Measurements from ENCODE around the gene QRICH2.
"Not testable (repeated sequence)": the region's sequence is repeated elsewhere in the genome, so short reads cannot be mapped to it uniquely, and the experiment has no call there.

Gene QRICH2

GRCh38 chr17:76255801-76256429 is 52.2 kb downstream of the QRICH2 start:
- Histone ChIP-seq H3K27ac (ENCODE audit: low read depth, low read length) (no peak overlapping the region), H3K79me2 (ENCODE audit: control insufficient read depth, insufficient read depth, low read length, unreplicated experiment) (no peaks in the 10 kb centered on the region), H3K27me3 (ENCODE audit: insufficient read depth, low read length) (no peaks in the 10 kb centered on the region), H3K36me3 (ENCODE audit: insufficient read depth, low read length) (no peaks in the 10 kb centered on the region), H3K4me3 (ENCODE audit: low read depth, low read length) (no peak overlapping the region), H2AFZ (ENCODE audit: low read length, unreplicated experiment) (no peak overlapping the region), H3K4me1 (ENCODE audit: control insufficient read depth, insufficient read depth, low read length, unreplicated experiment) (peaks cover 24% of the 10 kb centered on the region)

GRCh38 chr17:76254275-76254674 is 53.8 kb downstream of the QRICH2 start:
- Histone ChIP-seq H3K4me1 (ENCODE audit: control insufficient read depth, insufficient read depth, low read length, unreplicated experiment) (peaks cover 23% of the 10 kb centered on the region), H3K27ac (ENCODE audit: low read depth, low read length) (no peak overlapping the region), H3K4me3 (ENCODE audit: low read depth, low read length) (no peak overlapping the region), H3K36me3 (ENCODE audit: insufficient read depth, low read length) (no peaks in the 10 kb centered on the region), H3K79me2 (ENCODE audit: control insufficient read depth, insufficient read depth, low read length, unreplicated experiment) (no peaks in the 10 kb centered on the region), H2AFZ (ENCODE audit: low read length, unreplicated experiment) (no peak overlapping the region), H3K27me3 (ENCODE audit: insufficient read depth, low read length) (no peaks in the 10 kb centered on the region)

- no peak overlapping the region for H3K4me3 ChIP-seq (ENCODE audit: low read depth, low read length)
- no peak overlapping the region for H3K27ac ChIP-seq (ENCODE audit: low read depth, low read length)
- no peaks in the 10 kb centered on the region for H3K79me2 ChIP-seq (ENCODE audit: control insufficient read depth, insufficient read depth, low read length, unreplicated experiment)
- H2AFZ ChIP-seq (ENCODE audit: low read length, unreplicated experiment), result no peak overlapping the region
- peaks cover 21% of the 10 kb centered on the region for H3K4me1 ChIP-seq (ENCODE audit: control insufficient read depth, insufficient read depth, low read length, unreplicated experiment)
- no peaks in the 10 kb centered on the region for H3K36me3 ChIP-seq (ENCODE audit: insufficient read depth, low read length)
- H3K27me3 ChIP-seq (ENCODE audit: insufficient read depth, low read length), result no peaks in the 10 kb centered on the region
These were observed 54.2 kb downstream of the QRICH2 start for GRCh38 chr17:76253841-76254240.

- peaks cover 21% of the 10 kb centered on the region for H3K4me1 ChIP-seq (ENCODE audit: control insufficient read depth, insufficient read depth, low read length, unreplicated experiment)
- not testable (repeated sequence) for H3K27me3 ChIP-seq (ENCODE audit: insufficient read depth, low read length); H3K36me3 ChIP-seq (ENCODE audit: insufficient read depth, low read length); H3K4me3 ChIP-seq (ENCODE audit: low read depth, low read length); H2AFZ ChIP-seq (ENCODE audit: low read length, unreplicated experiment); H3K79me2 ChIP-seq (ENCODE audit: control insufficient read depth, insufficient read depth, low read length, unreplicated experiment)
- H3K27ac ChIP-seq (ENCODE audit: low read depth, low read length), result peak overlapping the region; percentile 96
These were observed 54.9 kb downstream of the QRICH2 start for GRCh38 chr17:76252967-76253766.

GRCh38 chr17:76252040-76252954 is 55.8 kb downstream of the QRICH2 start:
- no peaks in the 10 kb centered on the region for H3K79me2 ChIP-seq (ENCODE audit: control insufficient read depth, insufficient read depth, low read length, unreplicated experiment)
- H3K36me3 ChIP-seq (ENCODE audit: insufficient read depth, low read length), result no peaks in the 10 kb centered on the region
- H2AFZ ChIP-seq (ENCODE audit: low read length, unreplicated experiment), result peak overlapping the region; percentile 85
- H3K4me1 ChIP-seq (ENCODE audit: control insufficient read depth, insufficient read depth, low read length, unreplicated experiment), result peaks cover 21% of the 10 kb centered on the region
- no peaks in the 10 kb centered on the region for H3K27me3 ChIP-seq (ENCODE audit: insufficient read depth, low read length)
- peak overlapping the region; percentile 44; the same call in 1 of the 2 replicates for H3K4me3 ChIP-seq (ENCODE audit: low read depth, low read length)
- H3K27ac ChIP-seq (ENCODE audit: low read depth, low read length), result peak overlapping the region; percentile 96

- no peaks in the 10 kb centered on the region for H3K79me2 ChIP-seq (ENCODE audit: control insufficient read depth, insufficient read depth, low read length, unreplicated experiment)
- H3K36me3 ChIP-seq (ENCODE audit: insufficient read depth, low read length), result no peaks in the 10 kb centered on the region
- no peak overlapping the region for H2AFZ ChIP-seq (ENCODE audit: low read length, unreplicated experiment)
- H3K4me3 ChIP-seq (ENCODE audit: low read depth, low read length), result no peak overlapping the region
- H3K27me3 ChIP-seq (ENCODE audit: insufficient read depth, low read length), result no peaks in the 10 kb centered on the region
- H3K4me1 ChIP-seq (ENCODE audit: control insufficient read depth, insufficient read depth, low read length, unreplicated experiment), result peaks cover 21% of the 10 kb centered on the region
- H3K27ac ChIP-seq (ENCODE audit: low read depth, low read length), result peak overlapping the region; percentile 96
These were observed 56.5 kb downstream of the QRICH2 start for GRCh38 chr17:76251478-76252039.

GRCh38 chr17:76250141-76250540 is 57.9 kb downstream of the QRICH2 start:
- Histone ChIP-seq H3K36me3 (ENCODE audit: insufficient read depth, low read length) (no peaks in the 10 kb centered on the region), H2AFZ (ENCODE audit: low read length, unreplicated experiment) (no peak overlapping the region), H3K4me1 (ENCODE audit: control insufficient read depth, insufficient read depth, low read length, unreplicated experiment) (peaks cover 21% of the 10 kb centered on the region), H3K27me3 (ENCODE audit: insufficient read depth, low read length) (no peaks in the 10 kb centered on the region), H3K4me3 (ENCODE audit: low read depth, low read length) (no peak overlapping the region), H3K79me2 (ENCODE audit: control insufficient read depth, insufficient read depth, low read length, unreplicated experiment) (no peaks in the 10 kb centered on the region), H3K27ac (ENCODE audit: low read depth, low read length) (no peak overlapping the region)

- no peak overlapping the region for H2AFZ ChIP-seq (ENCODE audit: low read length, unreplicated experiment)
- H3K4me1 ChIP-seq (ENCODE audit: control insufficient read depth, insufficient read depth, low read length, unreplicated experiment), result peaks cover 20% of the 10 kb centered on the region
- H3K79me2 ChIP-seq (ENCODE audit: control insufficient read depth, insufficient read depth, low read length, unreplicated experiment), result no peaks in the 10 kb centered on the region
- peaks cover 10% of the 10 kb centered on the region for H3K27me3 ChIP-seq (ENCODE audit: insufficient read depth, low read length)
- H3K36me3 ChIP-seq (ENCODE audit: insufficient read depth, low read length), result no peaks in the 10 kb centered on the region
- H3K4me3 ChIP-seq (ENCODE audit: low read depth, low read length), result no peak overlapping the region
- no peak overlapping the region for H3K27ac ChIP-seq (ENCODE audit: low read depth, low read length)
These were observed 59.9 kb downstream of the QRICH2 start for GRCh38 chr17:76248013-76248782.

GRCh38 chr17:76247304-76247703 is 60.8 kb downstream of the QRICH2 start:
- Histone ChIP-seq H3K4me3 (ENCODE audit: low read depth, low read length) (no peak overlapping the region), H2AFZ (ENCODE audit: low read length, unreplicated experiment) (no peak overlapping the region), H3K27ac (ENCODE audit: low read depth, low read length) (no peak overlapping the region), H3K79me2 (ENCODE audit: control insufficient read depth, insufficient read depth, low read length, unreplicated experiment) (no peaks in the 10 kb centered on the region), H3K36me3 (ENCODE audit: insufficient read depth, low read length) (no peaks in the 10 kb centered on the region), H3K4me1 (ENCODE audit: control insufficient read depth, insufficient read depth, low read length, unreplicated experiment) (peaks cover 11% of the 10 kb centered on the region), H3K27me3 (ENCODE audit: insufficient read depth, low read length) (peaks cover 19% of the 10 kb centered on the region)
